ENCODE measurements around the gene ACTR3C. TPM values are rescaled to one million over a fixed set of nuclear protein-coding genes. Genes with fewer than 3 reads are reported as not detected.
"Not testable (repeated sequence)": the region's sequence is repeated elsewhere in the genome, so short reads cannot be mapped to it uniquely, and the experiment has no call there.

The ACTR3C gene
- total and polyA plus RNA-seq, 2 of the 13 experiments (the other 11 are each of a cell fraction or from before 2014, with no cell fraction given), result 3.8 to 7.5 TPM

GRCh38 chr7:150225444-150225843, 97.9 kb downstream of the ACTR3C start:
- H3K79me2 ChIP-seq (ENCODE audit: insufficient read depth, low read length); H3K9me3 ChIP-seq (ENCODE audit: low read length); FAIRE-seq; CTCF ChIA-PET (ENCODE audit: low intra/inter-chr PET ratio, low total read pairs); H3K36me3 ChIP-seq (replicated peaks in 1 of 2; ENCODE audit: control insufficient read depth in 1 of 2, insufficient read depth in 2 of 2, low read length in 2 of 2); H3K4me2 ChIP-seq (ENCODE audit: low read depth, low read length); H3K4me3 ChIP-seq (replicated peaks in 1 of 3; ENCODE audit: insufficient read depth in 1 of 3, low read depth in 2 of 3, low read length in 3 of 3); ATAC-seq; POLR2A ChIA-PET; intact Hi-C loops (cut with micrococcal nuclease; ENCODE audit: unreplicated experiment); H2AFZ ChIP-seq (ENCODE audit: low read length); H4K20me1 ChIP-seq (ENCODE audit: insufficient read depth, low read length); in situ Hi-C loops (cut with HindIII; ENCODE audit: extremely low pct_ligation_motif_present, low pct_unique_long_range_greater_than_20kb); H3K27me3 ChIP-seq (ENCODE audit: control insufficient read depth in 1 of 2, insufficient read depth in 2 of 2, low read length in 2 of 2); BruUV-seq (replicated peaks); H3K4me1 ChIP-seq (ENCODE audit: insufficient read depth, low read length); H3K27ac ChIP-seq (ENCODE audit: extremely low read length, insufficient read depth, low read length); DNase-seq (ENCODE audit: low spot score); H3K9ac ChIP-seq (ENCODE audit: insufficient read depth, low read depth, low read length): not testable (repeated sequence)
- 3% methylated on average over 3 of the region's 3 CpGs for WGBS (ENCODE audit: low lambda C conversion rate)
- TF ChIP-seq MAFK (conservative IDR thresholded peaks at IDR 0.05 in 1 of 2, IDR thresholded peaks at IDR 0.05 in 1 of 2; ENCODE audit: low read length in 2 of 2) (peak; percentile 88 to 93), MAFF (IDR thresholded peaks at IDR 0.05; ENCODE audit: low read depth, low read length) (peak; percentile 90)

- POLR2A ChIA-PET; H3K9me3 ChIP-seq (ENCODE audit: low read length); H3K36me3 ChIP-seq (replicated peaks in 1 of 2; ENCODE audit: control insufficient read depth in 1 of 2, insufficient read depth in 2 of 2, low read length in 2 of 2); intact Hi-C loops (cut with micrococcal nuclease; ENCODE audit: unreplicated experiment); in situ Hi-C loops (cut with HindIII; ENCODE audit: extremely low pct_ligation_motif_present, low pct_unique_long_range_greater_than_20kb); H3K79me2 ChIP-seq (ENCODE audit: insufficient read depth, low read length); H3K4me2 ChIP-seq (ENCODE audit: low read depth, low read length); H3K4me3 ChIP-seq (replicated peaks in 1 of 3; ENCODE audit: insufficient read depth in 1 of 3, low read depth in 2 of 3, low read length in 3 of 3); H2AFZ ChIP-seq (ENCODE audit: low read length); H3K27ac ChIP-seq (ENCODE audit: extremely low read length, insufficient read depth, low read length); CTCF ChIA-PET (ENCODE audit: low intra/inter-chr PET ratio, low total read pairs); H3K9ac ChIP-seq (ENCODE audit: insufficient read depth, low read depth, low read length); H3K27me3 ChIP-seq (ENCODE audit: control insufficient read depth in 1 of 2, insufficient read depth in 2 of 2, low read length in 2 of 2); H3K4me1 ChIP-seq (ENCODE audit: insufficient read depth, low read length); H4K20me1 ChIP-seq (ENCODE audit: insufficient read depth, low read length); BruUV-seq (replicated peaks); TF ChIP-seq CREB1 (CRISPR knock-in tag; IDR thresholded peaks at IDR 0.05): not testable (repeated sequence)
- TF ChIP-seq CTCF (CRISPR knock-in tag; IDR thresholded peaks at IDR 0.05) (peak; percentile 51), STAG1 (CRISPR knock-in tag; IDR thresholded peaks at IDR 0.05) (peak; percentile 68), CREB1 (IDR thresholded peaks at IDR 0.05) (0 out of 2 replicates have a peak, but pooled peaks have one; percentile 12), SMC3 (IDR thresholded peaks at IDR 0.05; ENCODE audit: low read length) (peak; percentile 11; the same call in 1 of the 2 replicates), RAD21 (CRISPR knock-in tag; IDR thresholded peaks at IDR 0.05) (0 out of 2 replicates have a peak, but pooled peaks have one; percentile 13)
- peak; percentile 4 for FAIRE-seq
- DNase-seq (ENCODE audit: low spot score), result peak; percentile 10
- 27% methylated on average over 10 of the region's 11 CpGs for WGBS (ENCODE audit: low lambda C conversion rate)
- peak; percentile 57 for ATAC-seq
Measured at GRCh38 chr7:150222083-150222972, 101.0 kb downstream of the ACTR3C start.

- H4K20me1 ChIP-seq (ENCODE audit: insufficient read depth, low read length); in situ Hi-C loops (cut with HindIII; ENCODE audit: extremely low pct_ligation_motif_present, low pct_unique_long_range_greater_than_20kb); H3K4me3 ChIP-seq (replicated peaks in 1 of 3; ENCODE audit: insufficient read depth in 1 of 3, low read depth in 2 of 3, low read length in 3 of 3); H3K9ac ChIP-seq (ENCODE audit: insufficient read depth, low read depth, low read length); H2AFZ ChIP-seq (ENCODE audit: low read length); H3K4me1 ChIP-seq (ENCODE audit: insufficient read depth, low read length); H3K27ac ChIP-seq (ENCODE audit: extremely low read length, insufficient read depth, low read length); FAIRE-seq; H3K36me3 ChIP-seq (replicated peaks in 1 of 2; ENCODE audit: control insufficient read depth in 1 of 2, insufficient read depth in 2 of 2, low read length in 2 of 2); H3K9me3 ChIP-seq (ENCODE audit: low read length); BruUV-seq (replicated peaks); H3K4me2 ChIP-seq (ENCODE audit: low read depth, low read length); intact Hi-C loops (cut with micrococcal nuclease; ENCODE audit: unreplicated experiment); H3K79me2 ChIP-seq (ENCODE audit: insufficient read depth, low read length); POLR2A ChIA-PET; CTCF ChIA-PET (ENCODE audit: low intra/inter-chr PET ratio, low total read pairs); H3K27me3 ChIP-seq (ENCODE audit: control insufficient read depth in 1 of 2, insufficient read depth in 2 of 2, low read length in 2 of 2); DNase-seq (ENCODE audit: low spot score): not testable (repeated sequence)
- WGBS (ENCODE audit: low lambda C conversion rate), result 71% methylated on average over 29 of the region's 38 CpGs
- peak; percentile 32; the same call in 2 of the 3 replicates for ATAC-seq
Measured at GRCh38 chr7:150220673-150221181, 102.6 kb downstream of the ACTR3C start.

All from HepG2 (cell line).